AG08395 (cell line): ENCODE measurements around the gene CDK10.

Source experiments
- DNase-seq: peaks from one replicate; pipeline ENCODE4 v3.0.0; 2012; ENCODE audit warnings: mixed read lengths, low spot score

CDK10 gene

GRCh38 chr16:89716493-89716892, 30.0 kb downstream of the CDK10 start:
- no peak for DNase-seq

GRCh38 chr16:89716916-89717687, 30.6 kb downstream of the CDK10 start:
- DNase-seq = no peak

GRCh38 chr16:89717688-89718505, 31.4 kb downstream of the CDK10 start:
- no peak for DNase-seq

- no peak for DNase-seq
Measured at GRCh38 chr16:89720551-89720812, 34.0 kb downstream of the CDK10 start.

- peak; percentile 81 for DNase-seq
Measured at GRCh38 chr16:89720813-89721545, 34.5 kb downstream of the CDK10 start, which contains the start of the genes VPS9D1 and ZNF276. Gene VPS9D1, minus strand, starts transcription at chr16:89720898. Its CDS starts 37 bp downstream, at chr16:89720861. Gene ZNF276, plus strand, starts transcription at chr16:89721537. Its CDS starts 104 bp downstream, at chr16:89721641.

- peak; percentile 36 for DNase-seq
Measured at GRCh38 chr16:89721546-89722391, 35.3 kb downstream of the CDK10 start.

- no peak for DNase-seq
Measured at GRCh38 chr16:89722392-89723278, 36.1 kb downstream of the CDK10 start.

GRCh38 chr16:89723279-89724250, 37.1 kb downstream of the CDK10 start:
- no peak for DNase-seq

GRCh38 chr16:89727406-89728120, 41.1 kb downstream of the CDK10 start:
- DNase-seq = no peak

GRCh38 chr16:89729293-89729692, 42.8 kb downstream of the CDK10 start:
- DNase-seq = no peak

GRCh38 chr16:89729863-89730593, 43.5 kb downstream of the CDK10 start:
- no peak for DNase-seq

GRCh38 chr16:89730610-89731234, 44.2 kb downstream of the CDK10 start:
- DNase-seq = no peak

- DNase-seq = no peak
Measured at GRCh38 chr16:89732142-89732917, 45.8 kb downstream of the CDK10 start.

- DNase-seq = no peak
Measured at GRCh38 chr16:89732918-89733242, 46.4 kb downstream of the CDK10 start.

- no peak for DNase-seq
Measured at GRCh38 chr16:89733322-89733721, 46.8 kb downstream of the CDK10 start.

GRCh38 chr16:89733792-89734191, 47.3 kb downstream of the CDK10 start:
- no peak for DNase-seq

- no peak for DNase-seq
Measured at GRCh38 chr16:89736554-89736953, 50.1 kb downstream of the CDK10 start.
